PC-9 (cell line): ENCODE data around the gene IL20RA. TPM values are rescaled to one million over a fixed set of nuclear protein-coding genes. Genes with fewer than 3 reads are reported as not detected.
"Not testable (repeated sequence)": the region's sequence is repeated elsewhere in the genome, so short reads cannot be mapped to it uniquely, and the experiment has no call there.

ENCODE experiments used
- BruUV-seq: library from RNA; stranded (reverse); fragments of 400-500 nt; replicated peaks from 2 replicates; lab custom pipeline; 2021; lab: Mats Ljungman, UMichigan
- CTCF ChIA-PET: fragments of 300-600 bp; sonication (Branson Sonifier 250); formaldehyde crosslinking; loops from one replicate; lab custom pipeline; 2022; ENCODE audit warnings: antibody characterized with exemption; lab: Charles Lee
- POLR2A ChIA-PET: fragments of 300-600 bp; sonication (Branson Sonifier 250); formaldehyde crosslinking; loops from one replicate; lab custom pipeline; 2022; ENCODE audit warnings: antibody characterized with exemption; ENCODE audit not compliant: unreplicated experiment; lab: Charles Lee
- DNase-seq, 2 experiments: peaks; one replicate each; pipeline versions ENCODE4 v3.0.0 to v3.0.0-alpha.2; 2015 to 2022; ENCODE audit warnings: mixed read lengths in 1 of 2
- H2AFZ ChIP-seq: fragments of 200-600 bp; sonication (generic); 2 replicates; pipeline ENCODE4 v1.8.1; 2017; ENCODE audit warnings: antibody characterized with exemption
- H3F3A ChIP-seq: fragments of 200-600 bp; sonication (generic); 2 replicates; pipeline ENCODE4 v1.8.1; 2017; ENCODE audit warnings: antibody characterized with exemption, mild to moderate bottlenecking, low read depth; ENCODE audit not compliant: insufficient read depth
- H3K27ac ChIP-seq: fragments of 200-600 bp; sonication (generic); 2 replicates; pipeline ENCODE4 v1.6.1; 2016; ENCODE audit warnings: mixed run types
- H3K27me3 ChIP-seq: fragments of 200-600 bp; sonication (generic); 2 replicates; pipeline ENCODE4 v1.6.1; 2016; ENCODE audit warnings: low read depth, mixed run types; ENCODE audit not compliant: insufficient read depth
- H3K36me3 ChIP-seq: fragments of 200-600 bp; sonication (generic); 2 replicates; pipeline ENCODE4 v1.6.1; 2016; ENCODE audit warnings: low read depth, mixed run types
- H3K4me1 ChIP-seq: fragments of 200-600 bp; sonication (generic); replicated peaks from 2 replicates; pipeline ENCODE4 v1.6.1; 2016; ENCODE audit warnings: mixed run types; ENCODE audit not compliant: insufficient read depth
- H3K4me2 ChIP-seq: fragments of 200-600 bp; sonication (generic); 2 replicates; pipeline ENCODE4 v1.6.1; 2017; ENCODE audit warnings: mixed run types
- H3K4me3 ChIP-seq: fragments of 200-600 bp; sonication (generic); 2 replicates; pipeline ENCODE4 v1.6.1; 2016; ENCODE audit warnings: mixed run types
- H3K79me2 ChIP-seq: fragments of 200-600 bp; sonication (generic); 2 replicates; pipeline ENCODE4 v1.6.1; 2017; ENCODE audit warnings: low read depth, mixed run types
- H3K9me2 ChIP-seq: fragments of 200-600 bp; sonication (generic); 2 replicates; pipeline ENCODE4 v1.8.1; 2017; ENCODE audit warnings: mild to moderate bottlenecking; ENCODE audit not compliant: insufficient read depth
- H3K9me3 ChIP-seq: fragments of 200-600 bp; sonication (generic); 2 replicates; pipeline ENCODE4 v1.8.1; 2016; ENCODE audit warnings: low read depth; ENCODE audit not compliant: insufficient read depth
- H4K20me1 ChIP-seq: fragments of 200-600 bp; sonication (generic); 2 replicates; pipeline ENCODE4 v1.8.1; 2017; ENCODE audit not compliant: insufficient read depth
- EZH2 ChIP-seq: fragments of 200-600 bp; sonication (generic); IDR thresholded peaks from 2 replicates; pipeline ENCODE4 v1.8.0; 2017; ENCODE audit warnings: antibody characterized with exemption, low read depth
- intact Hi-C: fragments of 100-400 bp; cut with micrococcal nuclease; formaldehyde crosslinking; loops from one replicate; pipeline ENCODE4 v1.10.0; 2022; ENCODE audit not compliant: unreplicated experiment
- total RNA-seq: library from RNA; stranded (reverse); gene quantifications from 2 replicates; pipeline ENCODE4 v1.2.3, GENCODE V29; 2021
- TF ChIP-seq, protein P1 (sequence below): fragments of 200-600 bp; sonication (generic); conservative IDR thresholded peaks from 2 replicates; pipeline ENCODE4 v1.6.1; 2017; ENCODE audit warnings: mixed run types, antibody characterized with exemption, mild to moderate bottlenecking, moderate library complexity

The IL20RA gene
- total RNA-seq, 1 experiment from 2014 or later: 2.5 TPM

DNA sequence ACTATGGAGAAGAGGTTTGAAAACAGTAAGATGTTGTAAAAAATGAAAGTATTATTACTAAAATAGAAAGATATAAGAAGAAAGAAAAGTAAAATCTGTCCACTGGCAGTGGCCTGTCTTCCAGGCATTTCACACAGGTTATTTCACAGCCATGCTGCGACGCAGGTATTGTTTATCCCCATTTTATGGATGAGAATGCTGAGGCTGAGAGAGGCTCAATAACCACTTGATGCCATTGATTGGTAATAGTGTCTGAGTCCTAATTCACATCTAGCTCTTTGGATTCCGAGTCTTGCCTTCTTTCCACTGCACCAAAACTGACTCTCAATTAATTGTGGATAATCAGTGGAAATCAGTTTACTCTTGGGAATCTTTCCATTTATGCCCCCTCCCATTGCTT is 37.2 kb upstream of the IL20RA start:
- no TSS peak for BruUV-seq
- intact Hi-C loops: no loop called here
- CTCF ChIA-PET: no interaction called here
- no peaks in the 10 kb centered on the region for H3K79me2 ChIP-seq
- POLR2A ChIA-PET: no interaction called here
- no peak overlapping the region for H3K4me2 ChIP-seq
- H3K4me1 ChIP-seq: no peaks in the 10 kb centered on the region
- no peaks in the 10 kb centered on the region for H4K20me1 ChIP-seq
- no peaks in the 10 kb centered on the region for H3K9me3 ChIP-seq
- TF ChIP-seq EZH2: no peak
- TF ChIP-seq, protein P1, sequence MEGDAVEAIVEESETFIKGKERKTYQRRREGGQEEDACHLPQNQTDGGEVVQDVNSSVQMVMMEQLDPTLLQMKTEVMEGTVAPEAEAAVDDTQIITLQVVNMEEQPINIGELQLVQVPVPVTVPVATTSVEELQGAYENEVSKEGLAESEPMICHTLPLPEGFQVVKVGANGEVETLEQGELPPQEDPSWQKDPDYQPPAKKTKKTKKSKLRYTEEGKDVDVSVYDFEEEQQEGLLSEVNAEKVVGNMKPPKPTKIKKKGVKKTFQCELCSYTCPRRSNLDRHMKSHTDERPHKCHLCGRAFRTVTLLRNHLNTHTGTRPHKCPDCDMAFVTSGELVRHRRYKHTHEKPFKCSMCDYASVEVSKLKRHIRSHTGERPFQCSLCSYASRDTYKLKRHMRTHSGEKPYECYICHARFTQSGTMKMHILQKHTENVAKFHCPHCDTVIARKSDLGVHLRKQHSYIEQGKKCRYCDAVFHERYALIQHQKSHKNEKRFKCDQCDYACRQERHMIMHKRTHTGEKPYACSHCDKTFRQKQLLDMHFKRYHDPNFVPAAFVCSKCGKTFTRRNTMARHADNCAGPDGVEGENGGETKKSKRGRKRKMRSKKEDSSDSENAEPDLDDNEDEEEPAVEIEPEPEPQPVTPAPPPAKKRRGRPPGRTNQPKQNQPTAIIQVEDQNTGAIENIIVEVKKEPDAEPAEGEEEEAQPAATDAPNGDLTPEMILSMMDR: no peak
- no peaks in the 10 kb centered on the region for H3F3A ChIP-seq
- H3K9me2 ChIP-seq: no peaks in the 10 kb centered on the region
- DNase-seq: no peak
- no peaks in the 10 kb centered on the region for H3K36me3 ChIP-seq
- H3K27me3 ChIP-seq: no peaks in the 10 kb centered on the region
- H2AFZ ChIP-seq: no peak overlapping the region
- no peak overlapping the region for H3K27ac ChIP-seq
- no peak overlapping the region for H3K4me3 ChIP-seq

DNA sequence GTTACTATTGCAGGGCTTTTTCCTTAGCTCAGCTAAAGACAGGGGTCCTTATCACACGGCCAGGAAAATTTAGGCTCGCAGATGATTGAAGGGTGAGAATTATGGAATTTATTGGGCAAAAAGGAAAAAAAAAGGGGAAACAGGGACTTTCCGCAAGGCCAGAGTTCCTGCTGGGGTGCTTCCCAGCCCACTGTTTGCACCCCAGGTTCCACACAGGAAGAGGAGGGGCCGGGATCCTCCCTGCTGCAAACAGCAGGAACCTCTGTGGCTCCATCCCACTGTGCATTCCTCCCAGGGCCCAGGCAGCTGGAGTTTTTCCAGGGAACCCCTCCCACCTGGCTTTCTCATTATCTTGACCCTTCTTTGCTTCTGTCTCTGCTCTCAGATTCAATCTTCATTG is 35.9 kb upstream of the IL20RA start:
- no peak overlapping the region for H3K4me3 ChIP-seq
- no peak overlapping the region for H3K27ac ChIP-seq
- DNase-seq: no peak
- CTCF ChIA-PET: no interaction called here
- no peaks in the 10 kb centered on the region for H3K36me3 ChIP-seq
- H3F3A ChIP-seq: no peaks in the 10 kb centered on the region
- intact Hi-C loops: no loop called here
- no peaks in the 10 kb centered on the region for H3K9me3 ChIP-seq
- TF ChIP-seq EZH2: no peak
- TF ChIP-seq, protein P1: no peak
- no peaks in the 10 kb centered on the region for H3K79me2 ChIP-seq
- BruUV-seq: no TSS peak
- H3K4me1 ChIP-seq: no peaks in the 10 kb centered on the region
- H3K27me3 ChIP-seq: no peaks in the 10 kb centered on the region
- no peak overlapping the region for H3K4me2 ChIP-seq
- no peaks in the 10 kb centered on the region for H3K9me2 ChIP-seq
- POLR2A ChIA-PET: no interaction called here
- H2AFZ ChIP-seq: no peak overlapping the region
- no peaks in the 10 kb centered on the region for H4K20me1 ChIP-seq

DNA sequence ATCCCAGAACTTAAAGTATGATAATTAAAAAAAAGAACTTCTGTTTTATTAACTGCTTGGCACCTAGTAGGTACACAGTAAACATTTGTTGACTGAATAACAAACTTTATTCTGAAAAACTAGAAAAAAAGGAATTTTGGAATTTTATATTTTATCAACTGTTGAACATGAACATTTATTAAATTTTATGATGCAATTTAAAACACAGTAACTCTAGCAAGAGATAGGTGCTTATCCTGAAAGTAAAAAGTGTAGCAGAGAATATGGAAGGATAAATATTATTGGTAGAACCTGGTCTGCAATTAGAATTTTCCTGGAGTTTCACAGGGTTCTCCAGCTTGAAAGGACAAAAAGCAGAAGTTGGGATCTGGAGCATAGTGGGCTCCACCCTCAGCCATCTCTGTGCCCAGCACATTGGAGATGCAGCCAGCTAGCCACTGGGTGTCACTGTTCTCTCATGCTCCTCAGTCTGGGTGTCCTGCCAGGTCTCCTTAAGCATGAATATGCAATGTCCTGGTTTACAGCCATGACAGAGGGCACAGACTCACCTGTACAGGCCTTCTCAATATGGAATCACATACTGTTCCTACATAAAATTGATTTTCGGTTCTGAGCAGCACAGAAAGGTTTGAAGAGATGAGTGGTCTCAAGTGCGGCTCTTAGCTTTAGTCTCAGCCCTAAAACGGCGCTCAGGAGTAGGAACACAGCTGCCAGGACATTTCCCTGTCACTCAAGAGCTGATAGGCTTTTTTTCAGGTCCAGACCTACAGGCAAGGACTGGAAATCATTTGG is 31.7 kb upstream of the IL20RA start:
- CTCF ChIA-PET: interaction anchor here (0.8 kb wide), 1 partner anchor 238 kb away, joined by 3 read pairs; no protein-coding TSS in a partner anchor
- no TSS peak for BruUV-seq
- POLR2A ChIA-PET: no interaction called here

DNA sequence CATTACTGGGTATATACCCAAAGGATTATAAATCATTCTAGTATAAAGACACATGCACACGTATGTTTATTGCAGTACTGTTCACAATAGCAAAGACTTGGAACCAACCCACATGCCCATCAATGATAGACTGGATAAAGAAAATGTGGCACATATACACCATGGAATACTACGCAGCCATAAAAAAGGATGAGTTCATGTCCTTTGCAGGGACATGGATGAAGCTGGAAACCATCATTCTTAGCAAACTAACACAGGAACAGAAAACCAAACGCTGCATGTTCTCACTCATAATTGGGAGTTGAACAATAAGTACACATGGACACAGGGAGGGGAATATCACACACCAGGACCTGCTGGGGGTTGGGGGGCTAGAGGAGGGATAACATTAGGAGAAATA is 31.0 kb upstream of the IL20RA start:
- CTCF ChIA-PET: not testable (repeated sequence)

More for the DNA sequence above, 31.7 kb upstream of the IL20RA start:
- no peaks in the 10 kb centered on the region for H3F3A ChIP-seq
- H3K9me3 ChIP-seq: 0 out of 2 replicates have a peak, but pooled peaks cover 9% of the 10 kb centered on the region
- no peaks in the 10 kb centered on the region for H3K4me1 ChIP-seq
- no peaks in the 10 kb centered on the region for H4K20me1 ChIP-seq
- intact Hi-C loops: loop anchor here (1.0 to 10.0 kb wide), 7 partner anchors 109 to 1033 kb away; no protein-coding TSS in a partner anchor
- no peaks in the 10 kb centered on the region for H3K79me2 ChIP-seq
- no peak overlapping the region for H3K4me3 ChIP-seq
- TF ChIP-seq, protein P1: peak; percentile 91
- TF ChIP-seq EZH2: no peak
- no peak overlapping the region for H3K4me2 ChIP-seq
- DNase-seq: peak; percentile 65 to 76
- no peak overlapping the region for H2AFZ ChIP-seq
- no peak overlapping the region for H3K27ac ChIP-seq
- no peaks in the 10 kb centered on the region for H3K9me2 ChIP-seq
- no peaks in the 10 kb centered on the region for H3K36me3 ChIP-seq
- H3K27me3 ChIP-seq: no peaks in the 10 kb centered on the region

More for the DNA sequence above, 31.0 kb upstream of the IL20RA start:
- H3K4me2 ChIP-seq, H2AFZ ChIP-seq, DNase-seq, H3K36me3 ChIP-seq, H3K79me2 ChIP-seq, H3K27ac ChIP-seq, H3K4me1 ChIP-seq, H3K27me3 ChIP-seq, BruUV-seq, POLR2A ChIA-PET, H3K4me3 ChIP-seq, H3F3A ChIP-seq, H4K20me1 ChIP-seq, H3K9me2 ChIP-seq: not testable (repeated sequence)
- intact Hi-C loops: loop anchor here (1.0 to 10.0 kb wide), 7 partner anchors 108 to 1034 kb away; no protein-coding TSS in a partner anchor
- 0 out of 2 replicates have a peak, but pooled peaks cover 12% of the 10 kb centered on the region for H3K9me3 ChIP-seq
